Loucy (cell line): ENCODE data around the gene IRS1.
A peak's percentile ranks its signal among the peaks of the same experiment; 100 is the strongest.

Source experiments
- H2AFZ ChIP-seq: fragments of 200-600 bp; sonication (generic); 2 replicates; pipeline ENCODE4 v1.6.0; 2016; ENCODE audit warnings: antibody characterized with exemption, mild to moderate bottlenecking, low read length, moderate library complexity
- H3F3A ChIP-seq: fragments of 200-600 bp; 2 replicates; pipeline ENCODE4 v1.6.0; 2016; ENCODE audit warnings: antibody characterized with exemption, low read depth, mild to moderate bottlenecking
- H3K27me3 ChIP-seq: fragments of 200-600 bp; sonication (generic); 2 replicates; pipeline ENCODE4 v1.6.1; 2014; ENCODE audit warnings: low read length, mild to moderate bottlenecking; ENCODE audit not compliant: insufficient read depth, poor library complexity, severe bottlenecking
- H3K36me3 ChIP-seq: fragments of 200-600 bp; sonication (generic); 2 replicates; pipeline ENCODE4 v1.6.1; 2016; ENCODE audit warnings: low read length; ENCODE audit not compliant: insufficient read depth
- H3K4me1 ChIP-seq: fragments of 200-600 bp; sonication (generic); 2 replicates; pipeline ENCODE4 v1.5.1; 2014; ENCODE audit warnings: low read length, mild to moderate bottlenecking; ENCODE audit not compliant: insufficient read depth, poor library complexity, severe bottlenecking
- H3K4me2 ChIP-seq: fragments of 200-600 bp; sonication (generic); 2 replicates; pipeline ENCODE4 v1.6.0; 2014; ENCODE audit warnings: antibody characterized with exemption, low read length, low read depth, mild to moderate bottlenecking; ENCODE audit not compliant: poor library complexity, severe bottlenecking
- H3K4me3 ChIP-seq: fragments of 200-600 bp; sonication (generic); 2 replicates; pipeline ENCODE4 v1.5.1; 2014; ENCODE audit warnings: low read length, mild to moderate bottlenecking, mixed read lengths; ENCODE audit not compliant: poor library complexity, severe bottlenecking
- H3K79me2 ChIP-seq: fragments of 200-600 bp; sonication (generic); 2 replicates; pipeline ENCODE4 v1.6.1; 2014; ENCODE audit warnings: low read length; ENCODE audit not compliant: insufficient read depth
- H3K9ac ChIP-seq: fragments of 200-600 bp; sonication (generic); 2 replicates; pipeline ENCODE4 v1.6.0; 2014; ENCODE audit warnings: mild to moderate bottlenecking, low read depth, low read length, moderate library complexity; ENCODE audit not compliant: poor library complexity, severe bottlenecking
- H3K9me2 ChIP-seq: fragments of 200-600 bp; sonication (generic); replicated peaks from 2 replicates; pipeline ENCODE4 v1.6.1; 2016; ENCODE audit warnings: low read depth, low read length, mixed read lengths
- H3K9me3 ChIP-seq: fragments of 200-600 bp; sonication (generic); 2 replicates; pipeline ENCODE4 v1.6.1; 2014; ENCODE audit warnings: mild to moderate bottlenecking, antibody characterized with exemption, low read length, low read depth; ENCODE audit not compliant: insufficient read depth
- H4K20me1 ChIP-seq: fragments of 200-600 bp; sonication (generic); 2 replicates; pipeline ENCODE4 v1.6.0; 2014; ENCODE audit warnings: antibody characterized with exemption, low read length, mild to moderate bottlenecking; ENCODE audit not compliant: insufficient read depth, poor library complexity, severe bottlenecking
- CTCF ChIP-seq: fragments of 200-600 bp; sonication (generic); conservative IDR thresholded peaks from 2 replicates; pipeline ENCODE4 v1.5.1; 2014; ENCODE audit warnings: mild to moderate bottlenecking, antibody characterized with exemption, low read length
- EZH2phosphoT487 ChIP-seq: fragments of 200-600 bp; IDR thresholded peaks from 2 replicates; pipeline ENCODE4 v1.6.1; 2018; ENCODE audit warnings: antibody characterized with exemption, mild to moderate bottlenecking, moderate library complexity, borderline replicate concordance

Gene IRS1

GRCh38 chr2:226794751-226795171, 4.9 kb downstream of the IRS1 start:
- Histone ChIP-seq H4K20me1 (no peaks in the 10 kb centered on the region), H3K9me2 (no peaks in the 10 kb centered on the region), H3K27me3 (no peaks in the 10 kb centered on the region), H3K4me2 (peak overlapping the region; percentile 87), H3F3A (0 out of 2 replicates have a peak, but pooled peaks cover 6% of the 10 kb centered on the region), H2AFZ (no peak overlapping the region), H3K4me1 (peaks cover 35% of the 10 kb centered on the region), H3K36me3 (no peaks in the 10 kb centered on the region), H3K9me3 (no peaks in the 10 kb centered on the region), H3K4me3 (no peak overlapping the region), H3K79me2 (peaks cover 15% of the 10 kb centered on the region), H3K9ac (no peak overlapping the region)
- TF ChIP-seq CTCF (no peak), EZH2phosphoT487 (no peak)

- no peak overlapping the region for H2AFZ ChIP-seq
- H3K36me3 ChIP-seq, result no peaks in the 10 kb centered on the region
- no peaks in the 10 kb centered on the region for H3K9me2 ChIP-seq
- H3K9ac ChIP-seq, result no peak overlapping the region
- no peaks in the 10 kb centered on the region for H4K20me1 ChIP-seq
- 0 out of 2 replicates have a peak, but pooled peaks cover 6% of the 10 kb centered on the region for H3F3A ChIP-seq
- H3K9me3 ChIP-seq, result no peaks in the 10 kb centered on the region
- H3K27me3 ChIP-seq, result no peaks in the 10 kb centered on the region
- peak overlapping the region; percentile 87 for H3K4me2 ChIP-seq
- H3K4me1 ChIP-seq, result peaks cover 38% of the 10 kb centered on the region
- TF ChIP-seq CTCF, result no peak
- TF ChIP-seq EZH2phosphoT487, result no peak
- peaks cover 15% of the 10 kb centered on the region for H3K79me2 ChIP-seq
- no peak overlapping the region for H3K4me3 ChIP-seq
Observed at GRCh38 chr2:226794196-226794661, 5.4 kb downstream of the IRS1 start.

- Histone ChIP-seq H3K9ac (peak overlapping the region; percentile 8), H3K79me2 (peaks cover 15% of the 10 kb centered on the region), H3K4me3 (no peak overlapping the region), H3K9me3 (no peaks in the 10 kb centered on the region), H3K4me2 (peak overlapping the region; percentile 87), H3K9me2 (no peaks in the 10 kb centered on the region), H3K27me3 (no peaks in the 10 kb centered on the region), H3K4me1 (peaks cover 38% of the 10 kb centered on the region), H3K36me3 (no peaks in the 10 kb centered on the region), H4K20me1 (no peaks in the 10 kb centered on the region), H2AFZ (no peak overlapping the region), H3F3A (peaks cover 6% of the 10 kb centered on the region; the same call in 1 of the 2 replicates)
- TF ChIP-seq EZH2phosphoT487 (no peak), CTCF (no peak)
Observed at GRCh38 chr2:226793646-226794045, 6.0 kb downstream of the IRS1 start.
